Stimulated activated CD4-positive, alpha-beta T cell treated with anti-CD3 and anti-CD28 coated beads, TNF-alpha, amount 100 ng/mL, for 24 hours (primary cell): ENCODE results near the gene NTRK2.

Experiments used
- DNase-seq, 3 experiments: peaks; one replicate each; pipeline ENCODE4 v3.0.0-alpha.2; 2020; ENCODE audit warnings: low read depth in 3 of 3

NTRK2 gene

DNA sequence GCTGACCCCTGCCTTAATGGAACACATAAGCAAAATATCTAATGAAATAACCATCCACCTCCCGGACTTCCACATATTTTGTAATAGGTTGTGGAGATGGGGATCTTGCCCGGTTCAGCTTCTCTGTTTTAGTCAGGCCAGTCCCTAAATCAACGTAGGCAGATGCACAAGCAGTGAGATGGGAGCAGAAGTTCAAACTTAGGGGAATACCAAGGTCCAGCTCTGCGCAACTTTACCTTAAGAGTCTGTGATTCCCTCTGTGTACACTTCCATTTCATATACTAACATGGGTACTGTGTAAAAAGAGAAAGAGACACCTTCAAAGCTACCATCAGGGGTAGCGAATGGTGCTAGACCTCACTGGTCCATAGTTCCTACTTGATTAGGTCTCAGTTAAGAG, 110.9 kb downstream of the NTRK2 start:
- no peak for DNase-seq

DNA sequence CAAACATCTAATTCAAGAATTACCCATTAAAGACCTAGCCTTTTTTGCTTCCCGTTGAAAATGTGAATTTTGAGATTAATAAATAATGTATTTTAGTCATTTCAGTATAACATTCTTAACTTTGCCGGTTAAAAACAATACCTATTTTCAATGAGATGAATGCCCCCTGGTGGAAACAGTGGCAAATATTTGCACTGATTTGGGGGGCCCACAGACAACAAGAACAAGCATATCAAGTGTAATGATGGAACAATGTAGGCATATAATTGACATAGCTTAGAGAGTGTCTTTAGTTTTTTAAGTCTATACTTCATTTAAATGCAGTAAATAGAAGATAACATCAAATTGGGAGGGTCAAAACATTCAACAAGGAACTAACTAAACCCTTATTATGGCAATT, 111.9 kb downstream of the NTRK2 start:
- DNase-seq, result no peak

DNA sequence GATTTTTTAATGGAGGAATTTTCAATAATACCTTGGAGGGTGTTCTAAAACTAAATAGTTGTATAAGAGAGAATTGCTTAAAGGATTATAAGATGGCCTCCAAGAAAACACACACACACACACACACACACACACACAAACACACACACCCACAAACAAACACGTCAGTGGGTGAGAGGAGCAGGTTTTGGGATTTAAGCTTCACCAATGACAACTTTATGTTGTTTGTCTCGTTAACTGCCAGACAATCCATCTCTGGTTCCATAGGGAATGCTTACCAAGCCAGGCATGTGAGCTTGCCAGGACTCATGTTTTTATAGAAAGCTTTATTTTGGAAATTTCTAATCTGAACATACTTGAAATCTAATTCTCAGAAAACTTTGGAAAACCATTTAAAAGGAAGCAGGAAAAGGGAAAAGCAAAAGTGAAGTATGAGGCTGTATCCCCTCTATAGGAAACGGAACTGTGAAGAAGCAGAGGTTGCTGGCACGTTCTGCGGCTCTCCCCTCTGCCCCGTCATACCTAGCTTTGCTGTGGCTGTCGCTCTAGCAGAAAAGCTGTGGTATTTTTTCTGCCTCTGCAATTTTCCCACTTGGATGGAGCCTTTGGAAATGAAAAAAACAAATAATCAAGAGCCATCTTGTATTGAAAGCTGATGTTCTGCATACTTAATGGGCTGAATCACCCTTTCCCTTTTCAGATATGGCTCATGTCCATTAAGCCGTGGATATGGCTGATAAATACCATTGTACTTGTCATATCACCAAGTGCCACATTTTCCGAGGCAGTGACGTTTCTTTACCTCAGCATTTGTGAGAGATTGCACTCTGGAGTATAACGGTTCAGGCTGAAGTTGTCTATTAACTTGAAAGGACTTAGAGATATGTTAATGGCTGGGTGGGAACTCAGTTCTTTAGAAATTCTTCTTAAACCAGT, 112.7 kb downstream of the NTRK2 start:
- no peak for DNase-seq

DNA sequence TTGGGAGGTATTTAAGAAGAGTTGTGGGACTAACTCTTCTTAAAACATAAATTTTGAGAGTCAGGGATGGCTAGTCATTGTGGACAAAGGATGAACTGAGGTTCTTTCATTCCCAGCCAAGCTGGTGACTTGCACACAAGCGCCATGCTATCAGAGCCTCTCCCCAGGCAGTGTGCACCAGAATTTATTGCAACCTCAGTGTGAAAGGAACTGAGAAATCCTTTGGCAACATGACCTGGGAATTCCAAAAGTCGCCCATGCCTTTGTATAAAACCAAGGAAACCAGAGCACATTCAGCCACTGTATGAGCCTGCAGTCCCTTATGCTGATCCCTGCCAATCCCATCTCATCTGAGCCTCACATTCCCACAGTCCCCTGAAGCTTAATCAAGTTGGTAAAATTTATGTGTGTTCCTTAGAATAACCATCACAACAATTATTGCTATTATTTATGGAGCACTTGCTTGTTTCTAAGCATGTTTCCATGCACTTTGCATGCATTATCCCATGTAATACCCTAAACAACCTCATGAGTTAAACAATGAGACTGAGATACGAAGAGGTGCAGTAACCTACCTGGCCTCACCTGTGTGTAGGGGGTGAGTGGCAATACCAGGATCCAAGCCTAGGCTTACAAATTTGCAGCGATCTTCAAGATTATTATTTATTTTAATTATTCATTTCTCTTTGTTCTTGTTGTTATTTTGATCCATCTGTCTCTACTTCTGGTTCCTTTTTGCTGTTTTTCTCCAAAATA, 116.4 kb downstream of the NTRK2 start:
- no peak for DNase-seq

DNA sequence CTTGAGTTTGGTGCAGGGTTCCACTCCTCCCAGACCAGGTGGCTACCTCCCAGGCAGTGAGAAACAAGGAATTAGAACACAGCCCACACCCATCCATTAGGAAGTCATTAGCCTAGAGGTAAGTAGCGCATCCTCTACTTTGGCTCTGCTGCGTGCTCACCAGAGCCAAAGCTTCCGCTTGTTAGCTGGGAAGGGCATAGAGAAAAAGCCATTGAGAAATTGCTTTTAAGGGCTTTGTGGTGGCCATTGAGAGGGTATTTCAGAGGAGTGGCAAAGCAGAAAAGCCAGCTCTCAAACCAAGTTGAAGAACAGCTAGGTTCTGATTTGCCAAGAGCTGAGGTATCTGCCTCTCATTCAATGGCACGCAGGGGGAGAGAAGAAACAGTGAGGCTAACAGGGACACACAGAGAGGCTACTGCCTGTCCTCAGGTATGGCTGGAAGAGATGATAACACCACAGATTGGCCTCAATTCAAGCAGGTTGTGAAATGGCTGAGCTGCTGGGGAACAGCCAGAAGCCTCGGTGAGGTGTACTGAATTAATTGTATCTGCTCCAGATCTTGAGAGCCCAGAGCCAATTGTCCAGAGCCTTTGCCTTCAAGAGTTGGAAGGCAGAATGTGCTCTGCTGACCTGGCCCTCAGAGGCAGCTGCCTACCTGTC, 119.4 kb downstream of the NTRK2 start:
- no peak for DNase-seq

DNA sequence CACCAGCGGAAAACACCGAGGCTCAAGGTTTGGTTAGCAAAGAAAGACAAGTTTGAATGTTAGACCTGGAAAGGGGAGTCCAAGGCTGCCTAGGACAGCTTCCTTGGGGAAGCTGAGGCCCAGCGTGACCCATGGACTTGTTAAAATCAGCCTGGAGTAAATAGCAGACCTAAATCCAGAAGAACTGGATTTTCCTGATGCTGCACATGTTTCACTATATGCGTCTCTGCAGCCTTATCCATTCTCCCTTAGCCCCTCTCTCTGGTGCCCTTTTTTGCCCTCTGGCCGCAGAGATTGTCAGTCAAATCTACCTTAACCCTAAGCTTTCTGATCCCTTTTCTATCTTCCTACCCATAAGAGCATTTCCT, 119.9 kb downstream of the NTRK2 start:
- DNase-seq, result no peak

DNA sequence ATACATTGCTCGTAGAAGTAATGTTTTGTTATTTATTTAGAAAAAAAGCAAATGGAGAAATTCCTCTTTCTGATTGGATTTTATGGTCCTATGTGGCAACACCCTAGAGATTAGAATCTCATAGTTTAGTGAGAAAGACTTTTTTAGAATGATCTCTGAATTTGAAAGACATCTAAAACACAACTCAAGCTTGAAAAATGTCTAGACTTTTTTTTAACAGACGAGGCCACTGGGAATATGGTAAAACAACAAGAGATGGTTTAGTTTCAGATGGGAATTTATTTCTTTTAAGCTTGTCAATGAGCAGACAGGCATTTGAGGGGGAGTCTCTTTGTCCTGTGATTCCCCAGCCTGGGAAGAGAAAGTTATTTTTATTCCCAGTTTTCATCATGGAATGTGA, 122.1 kb downstream of the NTRK2 start:
- no peak for DNase-seq

DNA sequence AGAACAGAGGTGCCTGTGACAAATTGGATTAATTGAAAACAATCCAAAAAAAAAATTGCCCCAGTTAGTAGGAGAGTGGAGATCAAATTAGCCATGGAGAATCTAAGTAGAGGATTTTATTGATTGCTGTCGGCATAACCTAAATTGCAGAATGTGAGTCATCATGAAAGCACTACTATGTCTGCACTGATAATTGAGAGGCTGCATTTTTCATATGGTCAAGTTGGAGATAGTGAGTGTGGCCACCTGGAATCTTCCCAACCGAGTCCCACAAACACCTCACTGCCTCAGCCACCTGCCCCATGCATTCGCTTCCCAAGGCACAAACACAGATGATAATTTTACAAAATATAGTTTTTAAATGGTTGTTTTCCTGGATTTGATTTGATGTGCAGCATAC, 123.7 kb downstream of the NTRK2 start:
- DNase-seq, result no peak

DNA sequence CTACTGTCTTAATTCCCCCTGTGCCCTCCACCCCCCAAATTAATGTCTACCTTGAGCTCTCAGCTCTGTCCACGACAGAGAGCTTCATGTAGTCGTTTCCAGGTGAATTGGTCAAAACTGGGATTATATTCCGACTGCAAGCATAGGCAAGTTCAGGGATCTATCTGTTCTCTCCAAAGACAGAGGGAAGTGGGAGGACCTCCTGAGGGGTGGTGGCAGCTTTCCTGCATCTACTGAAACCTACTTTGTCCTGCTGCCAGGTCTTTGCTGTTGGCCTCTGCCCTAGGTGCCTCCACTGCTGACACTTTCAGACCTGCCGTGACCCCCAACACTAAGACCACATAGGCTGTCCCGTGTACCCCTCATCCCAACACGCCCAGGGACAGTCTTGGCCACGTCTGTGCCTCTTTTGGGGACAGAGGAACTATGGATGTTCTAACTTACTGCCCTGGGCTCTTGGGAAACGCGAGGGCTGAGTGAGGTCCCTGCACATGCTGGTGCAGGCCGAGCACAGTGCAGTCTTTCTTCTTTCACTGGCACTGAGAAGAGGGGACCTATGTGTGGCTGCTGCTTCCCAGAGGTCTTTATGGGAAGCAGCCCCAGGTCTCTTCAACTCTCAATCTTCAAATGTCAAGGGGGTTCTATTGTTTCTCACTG, 125.6 kb downstream of the NTRK2 start:
- no peak for DNase-seq

DNA sequence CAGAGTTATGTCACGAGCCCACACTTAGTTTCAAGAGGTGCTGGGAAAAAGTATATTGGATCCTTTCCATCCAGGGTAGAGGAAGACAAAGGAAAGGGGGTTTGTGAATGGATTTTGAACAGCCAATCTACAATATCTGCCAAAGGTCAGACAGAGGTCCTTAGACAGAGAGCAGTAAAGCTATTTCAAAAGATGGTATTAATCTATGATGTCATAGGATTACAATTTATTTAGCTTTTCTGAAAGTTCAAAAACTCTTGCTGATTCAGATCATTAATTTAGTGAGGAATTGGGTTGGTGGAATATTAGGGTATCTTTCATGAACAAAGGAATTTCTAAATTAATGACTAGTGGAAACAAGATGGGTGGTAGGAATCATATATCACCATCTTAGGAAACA, 126.9 kb downstream of the NTRK2 start:
- DNase-seq, result no peak

DNA sequence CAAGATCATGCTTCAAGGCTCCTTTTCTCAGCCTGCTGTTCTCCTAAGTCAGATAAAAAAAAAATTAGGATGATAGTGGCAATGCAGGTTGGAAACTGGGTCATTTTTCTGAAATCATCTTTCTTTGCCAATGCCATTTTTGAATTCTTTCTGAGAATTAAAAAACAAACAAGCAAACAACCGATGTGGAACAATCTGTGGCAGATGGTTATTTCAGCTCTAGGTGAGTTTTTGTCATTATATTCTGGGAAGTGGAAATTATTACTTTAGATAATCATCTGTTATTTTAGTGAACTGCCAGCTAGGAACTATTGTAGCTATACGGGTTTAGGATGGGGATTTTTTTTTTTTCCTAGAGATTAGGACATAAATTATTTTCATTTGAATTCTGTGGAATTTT, 129.7 kb downstream of the NTRK2 start:
- no peak for DNase-seq

DNA sequence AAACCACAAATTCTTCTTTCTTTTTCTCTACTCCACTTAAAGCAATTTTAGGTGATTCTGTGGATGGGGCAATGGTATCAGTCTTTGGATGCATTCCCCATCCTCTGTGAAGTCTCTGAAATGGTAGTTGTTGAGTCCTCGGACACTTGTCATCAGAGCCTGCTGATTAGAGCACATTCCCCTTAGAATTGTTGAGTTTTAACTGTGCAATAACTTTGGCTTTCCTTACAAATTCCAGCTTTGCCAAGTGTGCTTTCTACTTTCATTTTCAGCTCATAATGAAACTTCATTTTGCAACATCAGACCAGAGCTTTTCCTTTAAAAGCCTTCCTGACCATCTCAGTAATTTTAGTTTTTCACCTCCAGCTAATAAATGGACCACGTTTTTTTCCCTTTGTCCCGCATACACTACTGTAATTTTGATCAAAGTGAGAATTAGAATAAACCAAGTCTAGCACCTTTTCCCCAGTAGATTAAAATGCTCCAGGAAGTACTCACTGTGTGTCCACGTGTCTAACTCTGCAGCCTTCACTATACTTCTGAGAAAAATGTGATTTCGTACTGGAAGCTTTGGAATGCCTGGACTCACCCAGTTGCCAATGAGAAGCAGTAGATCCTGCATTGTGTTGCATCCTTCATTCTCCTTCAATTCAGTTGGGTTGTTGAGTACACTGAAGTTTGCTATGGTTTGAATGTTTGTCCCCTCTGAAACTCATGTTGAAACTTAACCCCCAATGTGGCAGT, 135.6 kb downstream of the NTRK2 start:
- DNase-seq, result no peak

DNA sequence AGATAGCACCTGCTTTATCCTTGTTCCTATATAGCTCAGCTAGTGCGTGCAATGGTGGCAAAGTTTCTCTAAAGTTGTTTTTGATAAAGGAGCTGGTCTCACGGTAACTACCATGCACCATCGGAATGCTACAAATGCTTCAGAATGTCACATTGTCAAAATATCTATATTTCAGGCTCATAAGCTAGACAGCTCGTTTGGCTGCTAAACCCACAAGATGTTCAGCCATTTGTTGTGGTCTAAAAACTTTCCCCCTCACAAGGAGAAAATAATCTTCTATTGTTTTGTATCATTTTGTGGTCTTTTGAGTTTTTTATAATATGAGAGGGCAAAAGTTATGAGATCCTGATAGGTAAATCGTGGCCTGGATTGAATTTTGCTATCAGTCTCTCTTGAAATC, 137.9 kb downstream of the NTRK2 start:
- DNase-seq, result no peak

DNA sequence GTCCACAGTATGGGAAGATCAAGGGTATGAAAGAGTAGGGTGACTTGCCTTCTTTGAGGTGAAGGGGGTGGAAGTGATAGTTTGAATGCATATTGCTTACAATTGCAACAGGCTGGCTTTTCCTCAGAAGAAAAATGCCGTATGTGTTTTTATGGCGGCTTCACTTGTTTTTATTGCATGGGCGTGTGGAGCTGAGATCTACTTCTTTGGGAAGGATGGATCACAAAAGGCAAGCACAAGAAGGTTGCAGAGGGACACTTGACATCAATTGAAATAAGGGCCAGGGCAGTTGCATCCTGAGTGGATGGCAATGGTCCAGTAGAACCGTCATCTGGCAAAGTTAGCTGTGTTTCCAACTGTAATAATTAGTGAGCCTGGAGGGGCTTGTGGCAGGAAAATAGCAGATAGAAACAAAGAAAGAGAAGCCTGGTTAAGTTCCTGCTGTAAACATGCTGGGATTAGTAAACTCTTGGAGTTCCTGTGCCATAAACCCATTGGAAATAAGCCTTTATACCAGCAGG, 138.4 kb downstream of the NTRK2 start:
- DNase-seq, result no peak

DNA sequence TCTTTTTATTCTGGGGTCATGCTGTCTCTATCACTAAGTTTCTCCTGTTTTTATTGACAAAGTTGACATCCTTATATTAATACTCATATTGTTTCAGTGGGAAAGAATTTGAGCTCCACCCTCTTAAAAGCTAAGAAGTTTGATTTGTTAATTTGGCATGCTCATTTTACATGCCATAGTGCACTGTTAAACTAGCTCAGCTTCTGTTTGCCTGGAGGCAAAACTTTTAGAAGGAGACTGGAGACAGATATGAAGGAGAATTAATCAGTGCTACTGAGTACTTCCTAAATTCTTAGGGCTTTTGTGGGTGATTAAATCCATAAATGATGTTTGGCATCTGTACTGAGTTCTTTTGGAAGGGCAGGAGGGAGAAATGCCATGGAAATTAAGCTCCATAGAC, 138.9 kb downstream of the NTRK2 start:
- DNase-seq, result no peak

DNA sequence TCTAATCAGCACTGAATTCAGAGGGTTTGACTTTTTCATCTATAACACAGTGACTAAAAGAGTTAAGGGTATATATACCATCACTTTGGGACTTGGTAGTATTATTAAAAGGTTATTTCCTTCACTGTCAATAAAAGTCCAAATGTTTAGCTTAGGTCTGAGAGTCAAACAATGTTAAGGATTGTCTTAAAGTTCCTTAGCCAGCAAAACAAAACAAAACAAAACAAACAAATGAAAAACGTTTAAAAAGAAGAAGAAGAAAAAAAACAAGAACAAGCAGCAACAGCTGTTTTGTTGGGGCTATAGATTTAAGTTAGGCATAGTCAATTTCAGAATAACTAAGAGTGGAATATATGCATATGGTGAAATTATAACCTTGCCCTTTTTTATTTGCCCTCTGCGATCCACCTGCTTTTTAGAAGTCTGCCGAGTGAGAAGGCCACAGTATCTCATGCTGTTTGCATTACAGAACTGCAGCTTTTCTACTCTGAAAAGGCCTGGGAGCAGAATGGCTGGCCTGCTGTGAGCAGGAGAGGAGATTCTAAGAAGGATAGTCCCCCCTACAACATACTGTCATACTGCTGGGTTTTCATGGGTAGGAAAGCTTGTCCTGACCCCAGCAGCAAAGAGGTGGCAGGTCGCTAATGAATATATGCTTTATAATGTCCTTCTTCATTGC, 141.7 kb downstream of the NTRK2 start:
- no peak for DNase-seq

DNA sequence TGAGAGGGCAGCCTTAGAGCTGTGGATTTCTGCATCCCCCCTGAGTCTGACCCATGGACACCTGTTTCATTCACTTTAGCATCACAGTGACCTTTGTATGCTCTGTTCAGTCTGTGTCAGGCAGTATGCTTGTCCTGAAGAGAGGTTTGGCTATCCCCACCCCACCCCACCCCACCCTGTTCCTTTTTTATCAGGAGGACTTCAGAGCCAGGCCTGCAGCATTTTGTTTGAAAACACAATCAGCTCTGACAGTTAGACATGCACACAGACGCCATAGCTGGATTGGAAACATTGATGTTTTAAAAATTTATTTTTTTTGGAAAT, 142.2 kb downstream of the NTRK2 start:
- DNase-seq, result no peak

DNA sequence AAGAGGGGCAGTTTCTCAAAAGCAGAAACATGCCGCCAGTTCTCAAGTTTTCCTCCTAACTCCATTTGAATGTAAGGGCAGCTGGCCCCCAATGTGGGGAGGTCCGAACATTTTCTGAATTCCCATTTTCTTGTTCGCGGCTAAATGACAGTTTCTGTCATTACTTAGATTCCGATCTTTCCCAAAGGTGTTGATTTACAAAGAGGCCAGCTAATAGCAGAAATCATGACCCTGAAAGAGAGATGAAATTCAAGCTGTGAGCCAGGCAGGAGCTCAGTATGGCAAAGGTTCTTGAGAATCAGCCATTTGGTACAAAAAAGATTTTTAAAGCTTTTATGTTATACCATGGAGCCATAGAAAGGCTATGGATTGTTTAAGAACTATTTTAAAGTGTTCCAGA, 142.8 kb downstream of the NTRK2 start:
- DNase-seq, result no peak

DNA sequence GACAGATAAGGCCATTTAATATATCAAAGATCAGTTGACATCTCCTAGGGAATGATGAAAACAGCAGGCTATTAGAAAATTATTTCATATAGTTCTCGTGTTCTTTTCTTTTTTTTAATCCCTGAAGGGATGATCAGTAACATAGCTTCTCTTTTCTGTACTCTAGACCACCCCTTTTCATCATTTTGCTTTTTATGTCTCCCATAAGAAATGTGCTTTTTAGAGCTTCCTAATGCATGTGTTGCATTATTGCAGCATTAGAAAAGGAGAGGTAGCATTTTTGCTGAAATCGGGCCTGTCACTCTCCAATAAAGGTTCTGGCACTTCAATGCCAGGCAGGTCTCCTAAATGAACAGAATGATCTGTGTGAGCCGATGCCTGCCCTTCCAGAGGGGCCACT, 143.3 kb downstream of the NTRK2 start:
- DNase-seq, result no peak

DNA sequence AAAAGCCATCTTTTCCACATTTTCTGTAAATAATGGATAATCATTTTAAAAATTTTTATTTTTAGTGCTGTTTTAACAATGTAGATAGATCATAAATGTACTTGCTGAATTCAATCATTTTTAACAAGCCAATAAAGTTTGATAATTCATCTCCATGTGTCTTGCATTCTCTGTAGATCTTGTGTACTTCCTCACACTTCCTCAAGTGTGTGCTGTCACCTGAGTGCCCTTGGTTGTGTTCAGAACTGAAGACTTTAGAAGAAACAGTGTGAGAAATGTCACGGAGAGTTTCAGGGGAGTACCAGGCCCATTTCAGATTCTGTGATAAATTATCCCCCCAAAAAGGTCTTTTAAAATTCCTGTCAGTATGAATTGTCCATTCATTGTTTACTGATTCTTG, 146.0 kb downstream of the NTRK2 start:
- DNase-seq, result no peak

DNA sequence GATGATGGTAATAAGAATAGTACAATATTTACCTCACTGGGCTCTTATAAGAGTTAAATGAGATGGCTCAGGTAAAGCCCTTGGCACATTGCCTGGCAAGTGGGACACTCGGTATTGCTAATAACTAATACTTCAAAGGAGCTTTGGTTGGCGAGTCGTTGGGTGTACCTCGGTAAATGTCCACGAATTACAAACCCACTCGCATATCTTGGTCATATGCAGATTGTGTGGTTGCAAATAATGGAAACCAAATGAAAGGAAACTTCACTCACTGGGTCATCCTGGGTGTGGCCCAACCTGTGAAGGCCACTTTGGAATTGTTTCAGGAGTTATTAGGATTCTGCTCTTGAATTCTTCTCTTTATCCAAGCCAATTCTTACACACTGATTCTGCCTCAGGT, 147.5 kb downstream of the NTRK2 start:
- DNase-seq, result no peak
